ENCODE results near the gene MDK. TPM values are rescaled to one million over a fixed set of nuclear protein-coding genes. Genes with fewer than 3 reads are reported as not detected.

Gene MDK
- total and polyA plus RNA-seq, 2 of the 13 experiments (the other 11 are each of a cell fraction or from before 2014, with no cell fraction given): 312 to 407 TPM

- ATAC-seq: no peak
- H3K9ac ChIP-seq (ENCODE audit: insufficient read depth, low read depth, low read length): no peak overlapping the region
- no peaks in the 10 kb centered on the region for H3K79me2 ChIP-seq (ENCODE audit: insufficient read depth, low read length)
- peaks cover 13 to 36% of the 10 kb centered on the region in 2 experiments for H3K27me3 ChIP-seq (ENCODE audit: control insufficient read depth in 1 of 2, insufficient read depth in 2 of 2, low read length in 2 of 2)
- BruUV-seq (replicated peaks): no TSS peak
- CTCF ChIA-PET (ENCODE audit: low intra/inter-chr PET ratio, low total read pairs): no interaction called here
- H3K9me3 ChIP-seq (ENCODE audit: low read length): no peaks in the 10 kb centered on the region
- H3K36me3 ChIP-seq (replicated peaks in 1 of 2; ENCODE audit: control insufficient read depth in 1 of 2, insufficient read depth in 2 of 2, low read length in 2 of 2): 0 out of 5 replicates have a peak, but pooled peaks cover 0 to 1% of the 10 kb centered on the region in 2 experiments
- H3K27ac ChIP-seq (ENCODE audit: extremely low read length, insufficient read depth, low read length): no peak overlapping the region
- WGBS (ENCODE audit: low lambda C conversion rate): 40% methylated on average over 4 of the region's 5 CpGs
- peak overlapping the region in 2 of 3 experiments; percentile 31 to 82; a peak in 2 of 6 replicates for H3K4me3 ChIP-seq (replicated peaks in 1 of 3; ENCODE audit: insufficient read depth in 1 of 3, low read depth in 2 of 3, low read length in 3 of 3)
- H3K4me1 ChIP-seq (ENCODE audit: insufficient read depth, low read length): peaks cover 58% of the 10 kb centered on the region
- intact Hi-C loops (cut with micrococcal nuclease; ENCODE audit: unreplicated experiment) (no loop called here), in situ Hi-C loops (cut with HindIII; ENCODE audit: extremely low pct_ligation_motif_present, low pct_unique_long_range_greater_than_20kb) (loop anchor here (5.0 kb wide), 1 partner anchor 145 kb away; no protein-coding TSS in a partner anchor)
- no peak overlapping the region for H2AFZ ChIP-seq (ENCODE audit: low read length)
- peak overlapping the region; percentile 97 for H3K4me2 ChIP-seq (ENCODE audit: low read depth, low read length)
- TF ChIP-seq MNT (IDR thresholded peaks at IDR 0.05) (no peak), FLYWCH1 (CRISPR knock-in tag; IDR thresholded peaks at IDR 0.05) (no peak), CENPT (CRISPR knock-in tag; IDR thresholded peaks at IDR 0.05; ENCODE audit: low read depth) (no peak), NFYB (CRISPR knock-in tag; IDR thresholded peaks at IDR 0.05) (no peak), FOXC1 (CRISPR knock-in tag; IDR thresholded peaks at IDR 0.05; ENCODE audit: borderline replicate concordance) (no peak), ZSCAN25 (CRISPR knock-in tag; IDR thresholded peaks at IDR 0.05) (no peak), ZNF333 (CRISPR knock-in tag; IDR thresholded peaks at IDR 0.05; ENCODE audit: borderline replicate concordance) (no peak), KDM1A (CRISPR knock-in tag; IDR thresholded peaks at IDR 0.05) (no peak), TMF1 (CRISPR knock-in tag; IDR thresholded peaks at IDR 0.05; ENCODE audit: low read depth) (no peak), ZNF570 (CRISPR knock-in tag; IDR thresholded peaks at IDR 0.05; ENCODE audit: borderline replicate concordance) (no peak), ZNF788 (CRISPR knock-in tag; IDR thresholded peaks at IDR 0.05; ENCODE audit: borderline replicate concordance) (no peak), ZNF326 (CRISPR knock-in tag; IDR thresholded peaks at IDR 0.05; ENCODE audit: borderline replicate concordance) (no peak), HIVEP1 (CRISPR knock-in tag; IDR thresholded peaks at IDR 0.05) (no peak), ZNF790 (CRISPR knock-in tag; IDR thresholded peaks at IDR 0.05; ENCODE audit: borderline replicate concordance) (no peak), NR2F1 (CRISPR knock-in tag; IDR thresholded peaks at IDR 0.05) (no peak), ATF1 (CRISPR knock-in tag; IDR thresholded peaks at IDR 0.05) (no peak), GLI4 (CRISPR knock-in tag; IDR thresholded peaks at IDR 0.05; ENCODE audit: borderline replicate concordance) (no peak)
- FAIRE-seq: no peak
- peaks cover 14% of the 10 kb centered on the region for H4K20me1 ChIP-seq (ENCODE audit: insufficient read depth, low read length)
- POLR2A ChIA-PET: no interaction called here
- no peak for DNase-seq (ENCODE audit: low spot score)
These were observed 6.0 kb downstream of the MDK start for GRCh38 chr11:46387456-46387855.

Measured in HepG2 (cell line).